GM21717 (cell line): ENCODE measurements around the gene ADGRG1.
"Not testable (repeated sequence)": the region's sequence is repeated elsewhere in the genome, so short reads cannot be mapped to it uniquely, and the experiment has no call there.

ENCODE experiments used
- ATAC-seq: cut with Tn5 transposase; IDR thresholded peaks from one replicate; pipeline ENCODE4 v1.9.1; 2021; ENCODE audit warnings: mild to moderate bottlenecking, moderate library complexity; ENCODE audit not compliant: unreplicated experiment

The ADGRG1 gene

GRCh38 chr16:57663917-57664661 is 35.7 kb downstream of the ADGRG1 start:
- ATAC-seq: no peak

- no peak for ATAC-seq
These were observed 36.2 kb downstream of the ADGRG1 start for GRCh38 chr16:57664662-57665025.

GRCh38 chr16:57665541-57665940 is 37.1 kb downstream of the ADGRG1 start:
- ATAC-seq: no peak

DNA sequence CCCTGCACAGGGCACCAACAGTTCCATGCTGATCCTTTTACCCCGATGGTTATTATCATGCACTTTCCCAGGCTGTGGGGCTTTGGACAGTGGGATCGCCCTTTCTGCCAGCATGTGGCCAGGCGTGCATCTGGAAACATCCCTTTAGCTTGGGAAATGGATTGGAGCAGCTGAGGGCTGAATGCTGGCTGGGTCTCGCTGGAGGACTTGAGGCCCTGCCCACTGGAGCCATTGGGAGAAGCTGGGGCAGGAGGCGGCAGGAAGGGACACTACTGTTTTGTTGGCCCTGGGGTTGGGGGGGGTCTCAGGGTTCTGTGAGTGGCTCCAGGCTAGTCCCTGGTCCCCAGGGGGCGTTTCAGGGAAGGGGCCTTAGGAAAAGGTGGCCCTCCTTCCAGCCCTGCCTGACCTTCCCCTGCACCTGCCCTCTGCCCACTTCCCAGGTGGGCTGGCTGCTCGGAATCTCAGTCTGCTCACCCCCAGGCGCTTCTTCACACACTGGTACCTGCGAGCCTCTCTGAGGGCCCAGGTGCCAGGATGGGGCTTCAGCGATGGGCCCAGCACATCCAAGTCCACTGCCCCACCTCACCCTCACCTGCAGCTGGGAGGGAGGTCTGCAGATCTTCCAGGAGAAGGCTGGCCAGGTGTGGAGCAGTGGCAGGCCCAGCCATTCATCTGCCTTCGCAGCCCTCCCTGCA is 38.1 kb downstream of the ADGRG1 start:
- no peak for ATAC-seq

GRCh38 chr16:57667048-57667525 is 38.7 kb downstream of the ADGRG1 start:
- no peak for ATAC-seq

DNA sequence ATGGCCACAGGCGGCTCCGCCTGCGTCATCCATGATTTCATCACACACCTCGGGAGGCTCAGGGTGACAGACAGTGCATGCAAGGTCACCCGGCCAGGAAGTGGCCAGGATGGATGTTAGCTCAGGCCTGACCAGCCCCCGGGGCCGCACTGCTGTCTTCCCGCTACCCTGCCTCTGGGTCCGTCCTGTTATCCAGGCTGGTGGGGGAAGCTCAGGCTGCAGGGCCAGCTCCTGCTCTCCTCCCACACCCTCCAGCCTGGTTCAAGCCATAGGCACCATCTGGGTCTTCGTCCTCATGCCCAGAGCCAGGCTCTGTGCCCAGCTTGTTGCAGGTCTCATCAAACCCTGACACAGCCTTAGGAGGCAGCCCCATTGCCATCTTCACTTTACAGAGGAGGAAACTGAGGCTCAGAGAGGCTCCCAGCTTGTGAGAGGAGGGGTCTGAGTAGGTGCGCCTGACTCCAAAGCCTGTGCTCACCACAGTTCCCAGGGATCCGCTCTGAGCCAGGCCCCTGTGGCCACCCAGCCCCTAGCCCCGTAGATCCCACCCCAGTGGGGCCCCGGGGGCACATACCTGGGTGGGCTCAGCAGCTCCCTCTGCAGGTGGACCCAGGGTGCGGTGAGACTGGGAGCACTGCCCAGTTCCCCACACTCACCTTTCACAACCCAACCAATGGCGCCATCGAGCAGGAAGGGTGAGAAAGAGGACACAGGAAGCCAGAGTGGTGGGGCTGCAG is 39.3 kb downstream of the ADGRG1 start:
- no peak for ATAC-seq

- ATAC-seq: no peak
These were observed 39.8 kb downstream of the ADGRG1 start, which contains the start of gene ADGRG3 for GRCh38 chr16:57668263-57668571. Gene ADGRG3 (plus strand): TSS chr16:57668306. CDS start chr16:57668348, 42 bp downstream.

DNA sequence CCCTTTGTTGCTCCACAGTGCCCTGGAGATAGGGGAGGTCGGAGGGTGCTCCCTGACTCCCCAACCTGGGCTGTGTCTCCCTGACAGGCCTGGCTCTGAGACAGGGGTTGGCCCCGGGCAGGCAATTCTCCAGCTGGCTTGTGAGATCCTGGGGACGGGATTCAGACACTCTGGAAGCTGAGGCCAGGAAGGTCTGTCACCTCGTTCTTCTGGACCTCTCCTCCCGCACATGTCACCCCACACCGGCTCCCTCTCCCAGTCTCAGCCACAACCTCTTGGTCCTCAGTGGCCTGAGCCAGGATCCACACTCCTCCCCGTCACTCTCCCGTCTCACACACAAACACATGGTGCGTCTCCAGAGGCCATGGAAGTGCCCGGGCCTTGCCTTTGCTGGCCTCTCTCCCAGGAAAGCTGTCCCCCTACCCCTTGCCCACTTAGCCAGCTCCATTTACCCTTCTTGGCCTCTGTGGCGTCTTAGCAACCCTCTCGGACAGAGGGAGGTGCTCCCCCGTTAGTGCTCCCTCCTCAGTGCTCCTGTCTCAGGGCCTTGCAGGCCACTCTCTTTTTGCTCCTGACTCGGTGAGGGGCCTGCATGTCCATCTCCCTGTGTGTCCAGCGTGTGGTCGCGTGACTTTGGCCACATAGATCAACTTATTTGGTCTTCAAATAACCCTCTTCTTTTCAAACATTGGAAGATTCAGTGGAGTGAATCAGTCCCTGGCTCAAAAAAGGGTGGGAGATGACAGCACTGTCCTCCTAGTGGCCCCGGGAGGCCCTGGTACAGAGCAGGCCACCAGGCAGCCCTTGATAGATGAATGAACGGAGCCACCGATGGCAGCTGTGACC is 40.4 kb downstream of the ADGRG1 start:
- no peak for ATAC-seq

- ATAC-seq: no peak
These were observed 41.2 kb downstream of the ADGRG1 start for GRCh38 chr16:57669476-57670162.

GRCh38 chr16:57670196-57670595 is 41.8 kb downstream of the ADGRG1 start:
- ATAC-seq: no peak

GRCh38 chr16:57671451-57671850 is 43.0 kb downstream of the ADGRG1 start:
- ATAC-seq: not testable (repeated sequence)

DNA sequence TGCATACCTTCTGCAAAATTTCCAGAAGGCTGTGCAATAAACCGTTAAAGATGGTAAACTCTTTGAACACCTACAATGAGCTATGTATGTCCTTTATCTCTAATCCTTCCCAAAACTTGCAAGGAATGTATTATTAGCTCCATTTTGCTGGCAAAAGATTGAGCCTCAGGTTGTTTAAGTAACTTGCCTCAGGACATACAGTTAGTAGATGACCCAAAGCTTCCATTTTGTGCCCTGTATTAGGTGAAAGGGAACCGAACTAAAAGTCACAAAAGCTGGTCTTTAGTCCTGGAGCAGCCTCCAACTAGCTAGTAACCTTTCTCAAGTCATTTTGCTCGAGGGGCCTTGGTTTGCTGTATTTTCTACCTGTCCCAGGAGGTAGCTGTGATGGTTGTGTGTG is 44.0 kb downstream of the ADGRG1 start:
- no peak for ATAC-seq

DNA sequence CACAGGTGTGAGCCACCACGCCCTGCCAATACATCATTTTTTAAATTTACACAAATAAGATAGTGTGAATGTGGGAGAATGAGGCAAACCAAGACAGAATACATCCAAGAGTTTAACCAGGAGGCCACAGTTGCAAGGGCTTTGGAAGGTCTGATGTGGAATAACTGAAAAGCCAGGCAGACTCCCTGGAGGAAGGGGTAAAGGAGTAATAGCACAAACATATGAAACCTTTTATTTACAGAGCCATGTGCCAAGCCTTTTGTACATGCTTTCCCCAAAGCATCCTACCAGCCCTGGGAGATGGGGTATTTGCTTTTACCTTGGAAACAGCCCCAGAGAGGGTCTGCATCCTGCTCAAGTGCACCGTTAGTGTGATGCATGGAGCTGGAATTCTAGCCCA is 44.4 kb downstream of the ADGRG1 start:
- ATAC-seq: no peak

DNA sequence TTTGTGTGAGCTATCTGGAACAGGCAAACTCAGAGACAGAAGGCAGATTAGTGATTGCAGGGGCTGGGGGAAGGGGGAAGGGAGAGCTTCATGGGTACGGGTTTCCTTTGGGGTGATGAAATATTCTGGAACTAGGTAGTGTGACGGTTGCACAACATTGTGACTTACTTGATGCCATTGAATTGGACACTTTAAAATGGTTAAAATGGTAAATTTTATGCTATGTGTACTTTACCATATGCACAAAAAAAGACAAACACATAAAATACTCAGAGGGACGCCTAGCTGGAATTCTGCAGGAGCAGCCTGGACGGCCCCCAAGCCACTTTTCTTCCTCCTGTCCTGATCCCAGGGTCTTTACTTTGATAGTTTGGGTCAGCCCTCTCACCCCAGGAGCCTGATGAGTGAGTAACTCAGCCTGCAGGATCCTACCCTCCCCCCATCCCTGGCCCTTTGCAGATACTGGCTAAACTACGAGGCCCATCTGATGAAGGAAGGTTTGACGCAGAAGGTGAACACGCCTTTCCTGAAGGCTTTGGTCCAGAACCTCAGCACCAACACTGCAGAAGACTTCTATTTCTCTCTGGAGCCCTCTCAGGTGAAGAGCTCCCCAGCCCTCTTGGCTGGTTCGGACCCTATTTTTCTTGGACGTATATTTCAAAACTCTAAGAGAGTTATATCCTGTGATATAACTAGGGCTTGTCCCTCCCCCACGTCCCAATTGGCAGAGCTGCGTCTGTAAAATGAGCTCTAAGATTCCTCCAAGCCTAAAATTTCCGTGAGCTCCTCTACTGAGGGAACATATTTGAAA is 47.5 kb downstream of the ADGRG1 start:
- ATAC-seq: no peak

DNA sequence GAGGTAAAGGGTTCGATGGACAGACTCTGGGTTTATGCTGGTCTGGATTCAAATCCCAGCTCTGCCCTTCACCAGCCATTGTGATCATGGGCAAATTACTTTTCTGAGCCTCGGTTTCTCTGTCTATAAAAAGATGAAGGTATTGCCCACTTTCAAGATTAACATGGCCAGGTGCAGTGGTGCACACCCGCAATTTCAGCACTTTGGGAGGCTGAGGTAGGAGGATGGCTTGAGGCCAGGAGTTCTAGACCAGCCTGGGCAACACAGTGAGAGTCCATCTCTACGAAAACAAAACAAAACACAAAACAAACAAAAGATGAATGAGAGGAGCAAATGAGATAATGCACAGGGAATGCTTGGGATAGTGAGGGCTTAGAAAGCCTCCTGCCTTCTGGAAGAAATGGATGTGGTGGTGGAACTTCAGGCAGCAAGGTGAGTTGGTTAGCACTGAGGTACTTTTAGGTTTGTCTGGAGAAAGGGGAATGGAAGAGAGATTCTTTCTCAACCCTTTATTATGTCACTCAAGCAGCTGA is 48.2 kb downstream of the ADGRG1 start:
- no peak for ATAC-seq

- ATAC-seq: no peak
These were observed 49.4 kb downstream of the ADGRG1 start for GRCh38 chr16:57677622-57678369.

DNA sequence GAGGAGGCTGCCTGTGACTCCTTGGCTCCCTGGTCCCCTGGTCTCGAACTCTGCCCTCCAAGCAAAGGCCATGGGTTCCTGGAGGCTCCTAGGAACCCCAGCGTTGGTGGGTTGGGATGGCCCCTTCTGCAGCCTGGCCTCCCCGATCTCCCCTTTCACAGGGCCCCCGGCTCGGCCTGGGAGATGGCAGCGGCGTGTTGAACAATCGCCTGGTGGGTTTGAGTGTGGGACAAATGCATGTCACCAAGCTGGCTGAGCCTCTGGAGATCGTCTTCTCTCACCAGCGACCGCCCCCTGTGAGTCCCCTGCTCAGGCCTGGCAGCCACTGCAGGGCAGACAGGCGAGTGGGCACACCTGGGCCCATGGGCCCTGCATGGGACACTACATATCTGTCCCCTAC is 50.6 kb downstream of the ADGRG1 start:
- ATAC-seq: no peak

DNA sequence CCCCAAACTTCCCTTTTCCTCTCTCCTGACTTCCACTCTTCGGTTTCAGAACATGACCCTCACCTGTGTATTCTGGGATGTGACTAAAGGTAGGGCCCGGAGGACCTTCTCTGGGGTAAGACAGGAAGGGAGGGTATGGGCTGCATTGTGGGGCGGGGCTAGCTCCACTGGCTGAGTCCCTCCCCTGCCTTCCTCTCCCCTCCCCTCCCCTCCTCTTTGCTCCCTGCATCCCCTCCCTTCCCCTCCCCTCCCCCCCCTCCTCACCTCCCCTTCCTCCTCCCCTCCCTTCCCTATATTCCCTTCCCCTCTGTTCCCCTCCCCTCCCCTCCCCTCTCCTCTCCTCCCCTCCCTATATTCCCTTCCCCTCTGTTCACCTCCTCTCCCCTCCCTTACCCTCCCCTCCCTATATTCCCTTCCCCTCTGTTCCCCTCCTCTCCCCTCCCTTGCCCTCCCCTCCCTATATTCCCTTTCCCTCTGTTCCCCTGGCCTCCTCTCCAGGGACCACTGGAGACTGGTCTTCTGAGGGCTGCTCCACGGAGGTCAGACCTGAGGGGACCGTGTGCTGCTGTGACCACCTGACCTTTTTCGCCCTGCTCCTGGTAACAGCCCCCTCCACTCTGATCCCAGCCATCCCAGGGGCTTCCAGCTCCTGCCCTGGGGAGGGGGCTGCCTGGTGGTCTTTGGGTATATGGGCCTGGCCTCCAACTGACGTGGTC is 51.5 kb downstream of the ADGRG1 start:
- ATAC-seq: no peak
